HepG2 (cell line): Measurements from ENCODE around the gene THSD4. TPM values are rescaled to one million over a fixed set of nuclear protein-coding genes. Genes with fewer than 3 reads are reported as not detected.

Experiments used
- ATAC-seq: fragments of 200-7000 bp; cut with Tn5 transposase; 3 replicates; pipeline ENCODE4 v1.9.1; 2020; ENCODE audit warnings: mild to moderate bottlenecking, moderate library complexity
- BruUV-seq: library from RNA; stranded (reverse); fragments of 400-500 nt; replicated peaks from 2 replicates; lab custom pipeline; 2021; lab: Mats Ljungman, UMichigan
- CTCF ChIA-PET: fragments of 300-600 bp; formaldehyde crosslinking; extraction: SDS; loops from one replicate; lab custom pipeline; 2021; ENCODE audit warnings: low total read pairs, inconsistent platforms, low intra/inter-chr PET ratio; lab: Yijun Ruan, JAX
- POLR2A ChIA-PET: fragments of 350-600 bp; sonication (Branson Sonifier 250); formaldehyde crosslinking; loops from one replicate; lab custom pipeline; 2020; ENCODE audit warnings: antibody characterized with exemption, inconsistent platforms; lab: Yijun Ruan, JAX
- DNase-seq: peaks from one replicate; pipeline ENCODE4 v3.0.0-alpha.2; 2015; ENCODE audit warnings: low spot score
- FAIRE-seq: peaks from 3 replicates; lab custom pipeline; 2011; peaks lifted over from hg19 to GRCh38; lab: Jason Lieb, UNC
- H2AFZ ChIP-seq: one replicate; pipeline ENCODE4 v1.6.1; 2011; ENCODE audit warnings: low read length, inconsistent platforms
- H3K27ac ChIP-seq: fragments of 300-600 bp; 3 replicates; pipeline ENCODE4 v1.8.0; 2011; ENCODE audit warnings: mixed run types, mild to moderate bottlenecking, mixed read lengths, low read length, inconsistent platforms; ENCODE audit not compliant: insufficient read depth; ENCODE audit errors: extremely low read length
- H3K27me3 ChIP-seq, 2 experiments: fragments of 200-600 bp in 1 of 2; 2 replicates in 1 of 2; 3 replicates in 1 of 2; pipeline versions ENCODE4 v1.6.0 to v1.8.0; 2011; ENCODE audit warnings: low read length in 2 of 2, mild to moderate bottlenecking in 2 of 2, moderate library complexity in 2 of 2, inconsistent platforms in 1 of 2; ENCODE audit not compliant: insufficient read depth in 2 of 2, control insufficient read depth in 1 of 2
- H3K36me3 ChIP-seq, 2 experiments: fragments of 200-600 bp in 1 of 2; replicated peaks in 1 of 2; 2 replicates in 1 of 2; 3 replicates in 1 of 2; pipeline versions ENCODE4 v1.5.1 to v1.8.0; 2011; ENCODE audit warnings: low read length in 2 of 2, inconsistent platforms in 1 of 2; ENCODE audit not compliant: insufficient read depth in 2 of 2, control insufficient read depth in 1 of 2
- H3K4me1 ChIP-seq: 2 replicates; pipeline ENCODE4 v1.5.1; 2012; ENCODE audit warnings: low read length, inconsistent platforms; ENCODE audit not compliant: insufficient read depth
- H3K4me2 ChIP-seq: 2 replicates; pipeline ENCODE4 v1.6.0; 2011; ENCODE audit warnings: low read depth, low read length, inconsistent platforms
- H3K4me3 ChIP-seq, 3 experiments: fragments of 200-600 bp in 1 of 3; sonication (generic), shearing (Covaris generic) in 1 of 3; replicated peaks in 1 of 3; 2 replicates each; pipeline ENCODE4 v1.5.1; 2011 to 2016; ENCODE audit warnings: low read length in 3 of 3, inconsistent platforms in 2 of 3, low read depth in 2 of 3, mild to moderate bottlenecking in 2 of 3, control low read depth in 1 of 3, mixed read lengths in 1 of 3; ENCODE audit not compliant: insufficient read depth in 1 of 3
- H3K79me2 ChIP-seq: one replicate; pipeline ENCODE4 v1.6.1; 2011; ENCODE audit warnings: low read length, inconsistent platforms; ENCODE audit not compliant: insufficient read depth
- H3K9ac ChIP-seq: 2 replicates; pipeline ENCODE4 v1.6.0; 2011; ENCODE audit warnings: mild to moderate bottlenecking, low read depth, low read length, inconsistent platforms; ENCODE audit not compliant: insufficient read depth
- H3K9me3 ChIP-seq: 2 replicates; pipeline ENCODE4 v1.5.1; 2012; ENCODE audit warnings: mild to moderate bottlenecking, low read length
- H4K20me1 ChIP-seq: 2 replicates; pipeline ENCODE4 v1.6.0; 2011; ENCODE audit warnings: inconsistent platforms, mild to moderate bottlenecking, low read length, moderate library complexity; ENCODE audit not compliant: insufficient read depth
- CTCF ChIP-seq: sonication (generic); formaldehyde crosslinking; IDR thresholded peaks from 2 replicates; pipeline ENCODE4 v1.5.0; 2020; ENCODE audit warnings: mild to moderate bottlenecking, missing genetic modification reagents, moderate library complexity
- JARID2 ChIP-seq: sonication (generic); formaldehyde crosslinking; IDR thresholded peaks from 2 replicates; pipeline ENCODE4 v1.8.1; 2023; ENCODE audit warnings: missing genetic modification reagents, inconsistent platforms; ENCODE audit not compliant: insufficient replicate concordance
- MATR3 ChIP-seq: sonication (generic); formaldehyde crosslinking; IDR thresholded peaks from 2 replicates; pipeline ENCODE4 v1.4.0; 2020; ENCODE audit warnings: missing genetic modification reagents
- NCOA5 ChIP-seq: sonication (generic); formaldehyde crosslinking; IDR thresholded peaks from 2 replicates; pipeline ENCODE4 v1.4.0; 2020; ENCODE audit warnings: missing genetic modification reagents
- NFIB ChIP-seq: sonication (generic); formaldehyde crosslinking; IDR thresholded peaks from 2 replicates; pipeline ENCODE4 v1.9.0; 2021; ENCODE audit warnings: missing genetic modification reagents, mild to moderate bottlenecking, borderline replicate concordance
- RFX1 ChIP-seq: fragments of 450-650 bp; IDR thresholded peaks from 2 replicates; pipeline ENCODE4 v1.6.1; 2017
- SP1 ChIP-seq, 2 experiments: fragments of 450-650 bp in 1 of 2; sonication (generic) in 1 of 2; formaldehyde crosslinking in 1 of 2; IDR thresholded peaks; 2 replicates each; pipeline versions ENCODE4 v1.4.0 to v1.6.1; 2016 to 2020; ENCODE audit warnings: missing genetic modification reagents in 1 of 2
- THAP11 ChIP-seq: IDR thresholded peaks from 2 replicates; pipeline ENCODE4 v1.6.1; 2016; ENCODE audit warnings: missing biosample characterization, missing genetic modification reagents
- ZNF280D ChIP-seq: sonication (generic); formaldehyde crosslinking; IDR thresholded peaks from 2 replicates; pipeline ENCODE4 v1.5.1; 2020; ENCODE audit warnings: mild to moderate bottlenecking, missing genetic modification reagents
- ZNF576 ChIP-seq: sonication (generic); formaldehyde crosslinking; IDR thresholded peaks from 2 replicates; pipeline ENCODE4 v1.4.0; 2020; ENCODE audit warnings: mild to moderate bottlenecking, missing genetic modification reagents
- ZNF7 ChIP-seq: IDR thresholded peaks from 2 replicates; pipeline ENCODE4 v1.6.1; 2016; ENCODE audit warnings: missing biosample characterization, missing genetic modification reagents
- ZNF749 ChIP-seq: sonication (generic); formaldehyde crosslinking; IDR thresholded peaks from 2 replicates; pipeline ENCODE4 v1.8.0; 2022; ENCODE audit warnings: mild to moderate bottlenecking, missing genetic modification reagents, moderate library complexity, borderline replicate concordance
- WGBS: methylation state at CpG from one replicate; pipeline ENCODE4 v1.1.6; 2017; ENCODE audit warnings: low lambda C conversion rate; 5-methylcytosine and 5-hydroxymethylcytosine counted together
- in situ Hi-C: cut with HindIII; loops from 2 replicates; pipeline ENCODE4 v1.10.0; 2017; ENCODE audit warnings: low pct_unique_long_range_greater_than_20kb; ENCODE audit not compliant: extremely low pct_ligation_motif_present
- intact Hi-C: fragments of 100-400 bp; cut with micrococcal nuclease; formaldehyde crosslinking; loops from one replicate; pipeline ENCODE4 v1.10.0; 2022; ENCODE audit not compliant: unreplicated experiment
- polyA plus RNA-seq, 8 experiments: library from polyadenylated mRNA; depleted of rRNA in 3 of 8; stranded (reverse) in 7 of 8; unstranded in 1 of 8; fragments of >200 nt; fragmentation: Illumina TruSeq in 4 of 8; extraction: Trizol in 4 of 8; gene quantifications; 2 replicates each; pipeline versions ENCODE4 v1.2.1 to v1.2.3, GENCODE V29; 2011 to 2016; ENCODE audit warnings: low read depth in 4 of 8, missing spikeins in 1 of 8, mixed read lengths in 1 of 8; ENCODE audit not compliant: insufficient read depth in 1 of 8
- total RNA-seq, 5 experiments: library from RNA; depleted of rRNA; stranded (reverse); fragments of >200 nt; fragmentation: Illumina TruSeq; extraction: Trizol; gene quantifications; 2 replicates each; pipeline ENCODE4 v1.2.3, GENCODE V29; 2016; ENCODE audit warnings: low read depth in 1 of 5

Gene THSD4
- total and polyA plus RNA-seq, 2 of the 13 experiments (the other 11 are each of a cell fraction or from before 2014, with no cell fraction given): 0.07 to 0.21 TPM

- WGBS: 4% methylated on average over 2 of the region's 2 CpGs
- Histone ChIP-seq H3K27me3 (no peaks in the 10 kb centered on the region; a peak in 1 of 5 replicates), H3K4me3 (no peak overlapping the region), H3K9me3 (no peaks in the 10 kb centered on the region), H3K27ac (no peak overlapping the region), H3K9ac (no peak overlapping the region), H3K4me1 (no peaks in the 10 kb centered on the region), H3K4me2 (no peak overlapping the region), H2AFZ (no peak overlapping the region), H4K20me1 (no peaks in the 10 kb centered on the region), H3K36me3 (no peaks in the 10 kb centered on the region), H3K79me2 (no peaks in the 10 kb centered on the region)
- in situ Hi-C loops (no loop called here), intact Hi-C loops (no loop called here)
- ChIA-PET CTCF (no interaction called here), POLR2A (no interaction called here)
- no TSS peak for BruUV-seq
- ATAC-seq: no peak
- FAIRE-seq: no peak
- no peak for TF ChIP-seq NFIB (CRISPR knock-in tag)
- no peak for TF ChIP-seq ZNF280D (CRISPR knock-in tag)
- TF ChIP-seq ZNF7 (CRISPR knock-in tag): no peak
- TF ChIP-seq JARID2: no peak
- no peak for TF ChIP-seq MATR3
- no peak for TF ChIP-seq RFX1
- TF ChIP-seq CTCF (CRISPR knock-in tag): no peak
- no peak for TF ChIP-seq THAP11 (CRISPR knock-in tag)
- no peak for TF ChIP-seq ZNF749 (CRISPR knock-in tag)
- TF ChIP-seq ZNF576 (CRISPR knock-in tag): no peak
- TF ChIP-seq NCOA5 (CRISPR knock-in tag): no peak
- no peak for TF ChIP-seq SP1 (IDR thresholded peaks at IDR 0.05)
- no peak for TF ChIP-seq SP1 (CRISPR knock-in tag; IDR thresholded peaks at IDR 0.05)
- DNase-seq: no peak
These were observed 135.8 kb downstream of the THSD4 start for GRCh38 chr15:71250936-71251583.
